Measurements from ENCODE around the gene PKM.
A peak's percentile ranks its signal among the peaks of the same experiment; 100 is the strongest.

PKM gene

DNA sequence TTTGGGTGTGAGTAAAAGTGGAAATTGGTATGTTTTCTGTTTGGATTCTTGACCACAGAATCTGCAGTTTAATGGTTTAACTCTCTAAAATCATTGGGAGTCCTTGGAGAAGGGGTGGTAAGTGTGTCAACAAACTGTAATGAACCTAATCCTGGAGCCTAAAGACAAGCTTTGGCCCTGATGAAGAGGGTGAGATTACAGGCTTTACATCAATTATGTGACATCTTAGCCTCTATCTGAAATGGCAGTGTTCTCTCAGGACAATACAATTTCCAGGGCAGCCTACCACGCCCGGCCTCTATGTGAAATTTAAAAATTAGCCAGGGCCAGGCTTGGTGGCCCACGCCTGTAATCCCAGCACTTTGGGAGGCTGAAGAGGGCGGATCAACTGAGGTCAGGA is 4.3 kb upstream of the PKM start:
- Histone ChIP-seq H3K27me3 (ENCODE audit: insufficient read depth, low read length) (peaks cover 73% of the 10 kb centered on the region), H3K4me1 (ENCODE audit: insufficient read depth, low read length) (peaks cover 29% of the 10 kb centered on the region), H3K27ac (ENCODE audit: low read depth, low read length) (no peak overlapping the region), H3K9ac (ENCODE audit: low read depth, low read length) (no peak overlapping the region), H3K4me3 (ENCODE audit: low read length) (no peak overlapping the region), H3K9me3 (ENCODE audit: insufficient read depth, low read depth, low read length) (no peaks in the 10 kb centered on the region), H3K36me3 (ENCODE audit: insufficient read depth, low read length) (peaks cover 6% of the 10 kb centered on the region)
- WGBS = 89% methylated on average over 4 of the region's 4 CpGs

DNA sequence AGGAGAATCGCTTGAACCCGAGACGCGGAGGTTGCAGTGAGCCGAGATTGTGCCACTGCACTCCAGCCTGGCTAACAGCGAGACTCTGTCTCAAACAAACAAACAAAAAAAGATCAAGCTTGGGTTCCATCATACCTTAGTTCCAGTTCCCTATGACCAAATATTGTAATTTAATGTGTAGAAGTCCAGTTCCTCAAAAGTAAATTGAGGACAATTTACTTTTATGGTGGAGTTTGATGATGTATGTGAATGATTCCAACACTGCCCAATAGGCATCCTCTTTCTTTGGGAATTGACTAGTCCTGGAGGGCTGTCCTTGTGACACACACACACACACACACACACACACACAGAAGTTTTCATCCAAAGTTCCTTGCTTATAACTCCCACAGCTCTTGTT is 2.8 kb upstream of the PKM start:
- Histone ChIP-seq H3K4me3 (ENCODE audit: low read length) (no peak overlapping the region), H3K27ac (ENCODE audit: low read depth, low read length) (no peak overlapping the region), H3K4me1 (ENCODE audit: insufficient read depth, low read length) (peaks cover 36% of the 10 kb centered on the region), H3K9ac (ENCODE audit: low read depth, low read length) (no peak overlapping the region), H3K9me3 (ENCODE audit: insufficient read depth, low read depth, low read length) (no peaks in the 10 kb centered on the region), H3K36me3 (ENCODE audit: insufficient read depth, low read length) (peaks cover 6% of the 10 kb centered on the region; the same call in 1 of the 2 replicates), H3K27me3 (ENCODE audit: insufficient read depth, low read length) (peaks cover 60% of the 10 kb centered on the region)
- WGBS = 95% methylated on average over 6 of the region's 6 CpGs

DNA sequence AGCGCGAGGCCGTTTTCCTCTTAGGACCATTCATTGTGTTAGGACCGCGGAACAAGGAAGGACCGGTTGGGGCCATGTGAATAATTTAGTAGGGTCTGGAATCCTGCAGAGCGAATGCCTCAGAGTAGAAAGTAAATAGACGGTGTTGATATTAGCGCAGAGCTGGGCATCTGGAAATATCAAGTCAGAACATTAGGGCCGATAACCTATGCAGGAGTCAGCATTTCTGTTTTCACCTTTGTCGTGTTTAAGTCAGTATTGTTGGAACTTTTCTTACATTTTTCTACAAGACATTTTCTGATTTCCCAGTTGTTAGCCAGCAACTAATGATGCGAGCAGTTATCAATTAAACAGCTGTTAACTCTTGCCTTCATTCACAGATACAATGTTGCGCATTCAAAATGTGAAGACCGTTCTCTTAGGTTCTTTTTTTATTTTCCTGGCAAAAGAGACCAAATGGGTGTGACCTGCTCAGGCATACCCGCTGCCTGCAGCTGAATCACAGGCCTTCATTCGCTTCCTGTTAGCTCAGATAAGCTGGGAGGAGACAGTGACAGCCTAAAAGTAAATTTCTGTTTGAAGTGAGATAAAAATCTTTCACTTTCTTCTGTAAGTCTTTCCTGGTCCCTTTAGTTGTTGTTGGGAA is 966 bp upstream of the PKM start:
- H3K4me1 ChIP-seq (ENCODE audit: insufficient read depth, low read length) = peaks cover 36% of the 10 kb centered on the region
- H3K4me3 ChIP-seq (ENCODE audit: low read length) = peak overlapping the region; percentile 100
- WGBS = 13% methylated on average over 16 of the region's 16 CpGs
- peak overlapping the region; percentile 82 for H3K9ac ChIP-seq (ENCODE audit: low read depth, low read length)
- H3K36me3 ChIP-seq (ENCODE audit: insufficient read depth, low read length) = peaks cover 6% of the 10 kb centered on the region; the same call in 1 of the 2 replicates
- H3K27ac ChIP-seq (ENCODE audit: low read depth, low read length) = peak overlapping the region; percentile 89
- H3K27me3 ChIP-seq (ENCODE audit: insufficient read depth, low read length) = peaks cover 47% of the 10 kb centered on the region
- no peaks in the 10 kb centered on the region for H3K9me3 ChIP-seq (ENCODE audit: insufficient read depth, low read depth, low read length)

DNA sequence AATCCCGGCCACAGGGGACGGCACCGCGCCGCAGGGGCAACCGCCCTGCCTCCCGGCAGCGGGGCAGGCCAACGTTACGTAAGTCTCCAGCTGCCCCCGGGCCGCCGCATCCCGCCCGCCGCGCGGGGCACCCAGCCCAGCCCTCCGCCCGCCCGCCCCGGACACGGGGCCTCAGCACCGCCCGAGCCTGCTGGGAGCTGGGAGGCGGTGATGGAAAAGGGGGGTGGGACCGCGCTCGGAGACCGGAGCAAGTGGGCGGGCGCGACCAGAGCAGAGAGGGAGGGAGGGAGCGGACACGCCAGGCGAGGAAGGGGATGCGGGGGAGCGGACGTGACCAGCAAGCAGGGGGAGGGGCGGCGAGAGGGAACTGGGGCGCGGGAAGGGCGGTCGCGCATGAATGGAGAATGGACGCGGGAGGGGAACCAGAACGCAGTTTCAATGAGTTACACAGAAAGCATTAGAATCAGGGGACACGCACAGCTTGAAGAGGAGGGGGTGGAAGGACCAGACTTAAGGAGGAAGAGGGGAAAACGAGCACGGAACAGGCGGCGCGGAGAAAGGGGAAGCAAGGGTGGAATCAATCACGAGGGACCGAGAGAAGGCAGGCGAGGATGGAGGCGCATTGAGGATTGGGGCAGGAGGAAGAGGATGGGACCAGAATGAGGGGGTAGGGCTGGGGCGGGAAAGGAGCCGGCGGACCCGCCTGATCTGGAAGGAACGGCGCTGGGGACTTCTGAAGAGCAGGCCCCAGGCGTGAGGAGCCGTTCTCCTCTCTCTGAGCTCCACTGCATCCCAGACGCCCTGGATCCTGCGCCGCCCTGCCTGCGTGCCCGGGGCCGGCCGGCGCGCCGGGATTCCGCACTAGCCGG is 559 bp downstream of the PKM start:
- H3K9me3 ChIP-seq (ENCODE audit: insufficient read depth, low read depth, low read length) = no peaks in the 10 kb centered on the region
- H3K27ac ChIP-seq (ENCODE audit: low read depth, low read length) = peak overlapping the region; percentile 92
- H3K36me3 ChIP-seq (ENCODE audit: insufficient read depth, low read length) = peaks cover 13% of the 10 kb centered on the region
- under 1% methylated on average over 79 of the region's 79 CpGs for WGBS
- H3K4me3 ChIP-seq (ENCODE audit: low read length) = peak overlapping the region; percentile 100
- H3K4me1 ChIP-seq (ENCODE audit: insufficient read depth, low read length) = peaks cover 41% of the 10 kb centered on the region
- peak overlapping the region; percentile 98 for H3K9ac ChIP-seq (ENCODE audit: low read depth, low read length)
- peaks cover 33% of the 10 kb centered on the region for H3K27me3 ChIP-seq (ENCODE audit: insufficient read depth, low read length)

DNA sequence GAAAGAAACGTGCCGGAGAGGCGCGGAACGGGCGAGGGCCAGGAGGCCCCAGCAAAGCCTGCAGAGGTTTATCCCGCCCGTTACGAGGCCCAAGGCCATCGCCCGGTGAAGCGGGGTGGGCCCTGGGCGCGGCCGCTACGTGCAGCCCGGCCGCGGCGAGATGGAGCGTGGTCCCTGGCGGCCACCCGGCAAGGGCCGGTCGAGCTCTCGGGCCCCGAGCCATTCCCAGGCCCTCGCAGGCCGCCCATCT is 1.1 kb downstream of the PKM start:
- Histone ChIP-seq H3K27me3 (ENCODE audit: insufficient read depth, low read length) (peaks cover 28% of the 10 kb centered on the region), H3K9ac (ENCODE audit: low read depth, low read length) (peak overlapping the region; percentile 98), H3K4me3 (ENCODE audit: low read length) (peak overlapping the region; percentile 100), H3K9me3 (ENCODE audit: insufficient read depth, low read depth, low read length) (no peaks in the 10 kb centered on the region), H3K36me3 (ENCODE audit: insufficient read depth, low read length) (peaks cover 17% of the 10 kb centered on the region), H3K27ac (ENCODE audit: low read depth, low read length) (no peak overlapping the region; the same call in none of the 2 replicates), H3K4me1 (ENCODE audit: insufficient read depth, low read length) (peaks cover 42% of the 10 kb centered on the region)
- under 1% methylated on average over 29 of the region's 29 CpGs for WGBS

DNA sequence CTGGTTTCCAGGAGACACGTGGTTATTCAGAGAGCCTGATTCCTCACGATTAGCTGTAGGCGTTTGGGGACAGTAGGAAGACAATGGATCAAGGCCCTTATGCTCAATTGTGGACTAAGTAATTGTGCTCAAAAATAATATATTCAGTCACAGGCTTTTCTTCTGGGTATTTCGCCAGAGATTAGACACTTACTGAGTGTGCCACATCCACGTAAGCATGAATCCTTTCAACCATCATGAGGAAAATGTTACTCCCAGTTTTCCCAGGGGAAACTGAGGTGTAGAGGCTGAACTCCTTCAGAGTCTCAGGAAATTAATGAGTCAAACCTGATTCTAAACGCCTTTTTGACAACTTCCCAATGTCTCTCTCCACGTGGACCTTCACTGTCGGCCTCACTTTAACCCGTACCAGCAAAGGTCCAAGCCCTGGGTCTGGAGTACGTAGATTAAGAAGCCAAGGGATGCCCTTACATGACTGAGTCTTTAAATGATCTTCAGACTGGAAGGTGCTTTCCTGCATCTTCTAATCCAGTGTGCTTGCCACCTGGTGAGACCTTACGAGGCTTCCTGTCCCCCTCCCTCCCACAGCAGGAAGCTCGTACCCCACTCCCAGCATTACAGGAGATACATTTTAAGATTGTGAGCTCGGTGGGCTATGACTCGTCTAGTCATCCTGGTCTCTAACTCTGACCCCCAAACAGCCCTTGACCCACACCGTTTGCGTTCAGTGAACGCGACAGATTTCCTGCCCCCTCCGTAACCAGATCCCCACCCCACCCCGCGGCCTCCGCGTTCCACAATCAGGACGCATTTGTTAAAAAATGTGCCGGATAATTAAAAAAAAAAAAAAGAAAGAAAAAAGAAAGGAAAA is 1.7 kb downstream of the PKM start:
- Histone ChIP-seq H3K36me3 (ENCODE audit: insufficient read depth, low read length) (peaks cover 21% of the 10 kb centered on the region), H3K4me1 (ENCODE audit: insufficient read depth, low read length) (peaks cover 42% of the 10 kb centered on the region), H3K27ac (ENCODE audit: low read depth, low read length) (peak overlapping the region; percentile 42), H3K9me3 (ENCODE audit: insufficient read depth, low read depth, low read length) (no peaks in the 10 kb centered on the region), H3K9ac (ENCODE audit: low read depth, low read length) (peak overlapping the region; percentile 98), H3K27me3 (ENCODE audit: insufficient read depth, low read length) (peaks cover 22% of the 10 kb centered on the region; the same call in 1 of the 2 replicates), H3K4me3 (ENCODE audit: low read length) (peak overlapping the region; percentile 100)
- 15% methylated on average over 25 of the region's 25 CpGs for WGBS

DNA sequence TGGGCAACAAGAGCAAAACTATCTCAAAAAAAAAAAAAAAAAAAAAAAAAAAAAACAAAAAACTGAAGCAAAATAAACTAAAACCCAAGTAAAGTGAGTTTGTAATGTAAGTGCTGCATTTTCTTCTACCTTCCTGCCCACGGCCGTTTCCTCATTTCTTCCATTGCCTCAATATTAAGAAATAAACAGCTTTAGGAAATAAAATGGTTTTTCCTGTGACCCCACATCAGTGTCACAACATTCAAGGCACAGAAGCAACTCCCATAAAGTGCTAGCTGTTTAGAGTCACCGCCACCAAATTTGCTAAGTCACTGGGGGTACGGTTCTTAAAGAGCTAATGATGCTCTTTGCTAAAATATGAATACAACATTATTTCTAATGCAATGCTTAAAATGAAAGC is 3.3 kb downstream of the PKM start:
- peaks cover 36% of the 10 kb centered on the region for H3K36me3 ChIP-seq (ENCODE audit: insufficient read depth, low read length)
- H3K9ac ChIP-seq (ENCODE audit: low read depth, low read length) = no peak overlapping the region; the same call in 1 of the 2 replicates
- 95% methylated on average over 4 of the region's 4 CpGs for WGBS
- peak overlapping the region; percentile 100 for H3K4me3 ChIP-seq (ENCODE audit: low read length)
- peaks cover 8% of the 10 kb centered on the region; the same call in 1 of the 2 replicates for H3K27me3 ChIP-seq (ENCODE audit: insufficient read depth, low read length)
- no peaks in the 10 kb centered on the region for H3K9me3 ChIP-seq (ENCODE audit: insufficient read depth, low read depth, low read length)
- peaks cover 48% of the 10 kb centered on the region for H3K4me1 ChIP-seq (ENCODE audit: insufficient read depth, low read length)
- peak overlapping the region; percentile 12; the same call in 1 of the 2 replicates for H3K27ac ChIP-seq (ENCODE audit: low read depth, low read length)

DNA sequence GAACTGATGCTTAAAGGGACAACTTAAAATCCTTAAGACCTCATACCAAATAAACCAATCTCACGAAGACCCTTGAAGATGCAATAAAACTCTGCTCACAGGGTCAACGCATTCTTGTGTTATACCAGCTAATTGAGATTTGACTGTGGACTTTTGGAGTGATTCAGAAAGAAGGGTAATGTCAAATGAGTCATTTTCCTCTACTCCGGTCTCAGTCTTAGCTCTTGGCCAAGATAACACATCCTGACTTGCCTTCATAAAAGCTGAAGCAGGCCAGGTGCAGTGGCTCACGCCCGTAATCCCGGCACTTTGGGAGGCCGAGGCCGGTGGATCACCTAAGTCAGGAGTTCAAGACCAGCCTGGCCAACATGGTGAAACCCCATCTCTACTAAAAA is 3.8 kb downstream of the PKM start:
- Histone ChIP-seq H3K4me3 (ENCODE audit: low read length) (peak overlapping the region; percentile 31), H3K4me1 (ENCODE audit: insufficient read depth, low read length) (peaks cover 43% of the 10 kb centered on the region), H3K27ac (ENCODE audit: low read depth, low read length) (no peak overlapping the region), H3K9ac (ENCODE audit: low read depth, low read length) (no peak overlapping the region), H3K9me3 (ENCODE audit: insufficient read depth, low read depth, low read length) (no peaks in the 10 kb centered on the region), H3K27me3 (ENCODE audit: insufficient read depth, low read length) (peaks cover 3% of the 10 kb centered on the region; the same call in 1 of the 2 replicates), H3K36me3 (ENCODE audit: insufficient read depth, low read length) (peaks cover 40% of the 10 kb centered on the region)
- 79% methylated on average over 8 of the region's 8 CpGs for WGBS

DNA sequence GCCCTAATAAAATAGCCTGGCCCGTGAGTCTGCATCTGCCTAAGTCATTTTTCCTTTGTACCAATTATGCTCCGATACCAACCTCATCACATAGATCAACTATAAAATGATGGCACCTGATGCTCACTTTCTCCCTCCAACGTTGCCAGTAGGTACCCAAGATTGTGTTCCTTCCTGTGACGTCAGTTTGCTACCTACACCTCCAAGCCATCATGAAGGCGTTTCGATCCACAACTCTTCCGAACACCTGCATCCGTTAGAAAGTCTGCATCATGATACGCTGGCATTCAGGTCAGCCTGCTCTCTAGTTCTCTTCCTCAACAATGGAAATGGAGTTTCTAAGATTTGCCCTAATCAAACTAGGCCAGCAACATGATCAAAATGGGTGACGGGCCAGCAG is 7.7 kb downstream of the PKM start:
- no peak overlapping the region for H3K9ac ChIP-seq (ENCODE audit: low read depth, low read length)

DNA sequence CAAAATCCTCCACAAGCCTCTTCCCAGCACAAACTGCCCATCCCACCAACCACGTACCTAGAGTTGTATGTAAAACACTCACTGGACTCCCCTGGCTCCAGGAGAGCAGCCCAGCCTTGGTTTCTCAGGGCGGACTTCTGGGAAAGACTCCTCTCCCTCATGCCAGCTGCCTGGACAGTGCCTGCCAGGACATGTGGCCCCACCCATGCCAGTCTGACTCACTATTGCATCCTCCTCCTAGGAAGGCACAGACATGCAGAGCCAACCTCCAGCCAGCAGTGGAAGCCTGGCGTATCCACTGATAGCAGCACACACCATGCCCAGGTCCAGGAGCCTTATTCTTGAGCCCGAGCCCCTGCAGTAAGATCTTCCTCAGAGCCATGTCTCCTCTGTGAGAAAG is 8.6 kb downstream of the PKM start:
- no peaks in the 10 kb centered on the region for H3K9me3 ChIP-seq (ENCODE audit: insufficient read depth, low read depth, low read length)
- peaks cover 36% of the 10 kb centered on the region; the same call in 1 of the 2 replicates for H3K4me1 ChIP-seq (ENCODE audit: insufficient read depth, low read length)
- H3K27ac ChIP-seq (ENCODE audit: low read depth, low read length) = no peak overlapping the region
- no peak overlapping the region for H3K4me3 ChIP-seq (ENCODE audit: low read length)
- 88% methylated on average over 4 of the region's 4 CpGs for WGBS
- H3K9ac ChIP-seq (ENCODE audit: low read depth, low read length) = no peak overlapping the region
- peaks cover 80% of the 10 kb centered on the region for H3K36me3 ChIP-seq (ENCODE audit: insufficient read depth, low read length)
- no peaks in the 10 kb centered on the region for H3K27me3 ChIP-seq (ENCODE audit: insufficient read depth, low read length)

More for the DNA sequence above, 7.7 kb downstream of the PKM start:
- Histone ChIP-seq H3K36me3 (ENCODE audit: insufficient read depth, low read length) (peaks cover 72% of the 10 kb centered on the region), H3K9me3 (ENCODE audit: insufficient read depth, low read depth, low read length) (no peaks in the 10 kb centered on the region), H3K4me1 (ENCODE audit: insufficient read depth, low read length) (peaks cover 42% of the 10 kb centered on the region), H3K27me3 (ENCODE audit: insufficient read depth, low read length) (no peaks in the 10 kb centered on the region), H3K4me3 (ENCODE audit: low read length) (no peak overlapping the region), H3K27ac (ENCODE audit: low read depth, low read length) (no peak overlapping the region)
- 95% methylated on average over 10 of the region's 10 CpGs for WGBS

DNA sequence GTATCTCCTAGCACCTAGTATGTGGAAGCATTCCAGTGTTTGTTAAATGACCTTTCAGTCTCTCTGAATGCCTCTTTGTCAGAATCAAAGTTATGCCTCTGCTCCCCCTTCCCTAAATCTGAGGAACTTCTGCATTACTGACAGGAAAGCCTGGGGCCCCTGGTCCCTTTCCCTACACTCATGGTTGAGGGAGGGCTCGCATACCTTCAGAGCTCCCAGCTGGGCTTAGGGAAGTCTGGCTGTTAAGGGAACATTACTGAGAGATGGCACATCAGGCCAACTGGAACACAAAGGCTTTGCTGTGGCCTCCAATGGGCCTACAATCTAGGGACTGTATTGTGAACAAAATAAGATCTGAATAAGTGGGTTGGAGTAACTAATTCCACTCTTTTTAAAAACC is 10.3 kb downstream of the PKM start:
- Histone ChIP-seq H3K4me1 (ENCODE audit: insufficient read depth, low read length) (peaks cover 24% of the 10 kb centered on the region; the same call in 1 of the 2 replicates), H3K9ac (ENCODE audit: low read depth, low read length) (no peak overlapping the region), H3K36me3 (ENCODE audit: insufficient read depth, low read length) (peaks cover 93% of the 10 kb centered on the region), H3K4me3 (ENCODE audit: low read length) (no peak overlapping the region), H3K27ac (ENCODE audit: low read depth, low read length) (no peak overlapping the region), H3K27me3 (ENCODE audit: insufficient read depth, low read length) (no peaks in the 10 kb centered on the region), H3K9me3 (ENCODE audit: insufficient read depth, low read depth, low read length) (no peaks in the 10 kb centered on the region)
- WGBS = 82% methylated on average over 1 of the region's 1 CpG
